H1 (cell line): ENCODE measurements around the gene SLC25A30. TPM values are rescaled to one million over a fixed set of nuclear protein-coding genes. Genes with fewer than 3 reads are reported as not detected.

Experiments
- CTCF ChIA-PET: fragments of 300-600 bp; sonication (Branson Sonifier 250); formaldehyde crosslinking; loops from one replicate; lab custom pipeline; 2021; ENCODE audit not compliant: partially characterized antibody; lab: Charles Lee
- POLR2A ChIA-PET: fragments of 300-600 bp; sonication (Branson Sonifier 250); formaldehyde crosslinking; loops from one replicate; lab custom pipeline; 2021; ENCODE audit warnings: inconsistent platforms; ENCODE audit not compliant: partially characterized antibody; lab: Charles Lee
- DNase-seq, 2 experiments: peaks; one replicate each; pipeline versions ENCODE4 v3.0.0 to v3.0.0-alpha.2; 2010 to 2022; ENCODE audit warnings: low spot score in 2 of 2, low read depth in 1 of 2, mixed read lengths in 1 of 2
- FAIRE-seq: peaks from 2 replicates; lab custom pipeline; 2011; peaks lifted over from hg19 to GRCh38; lab: Jason Lieb, UNC
- H2AFZ ChIP-seq: 2 replicates; pipeline ENCODE4 v1.8.1; 2012; ENCODE audit warnings: low read length, inconsistent platforms
- H2AK5ac ChIP-seq: 2 replicates; pipeline ENCODE4 v1.6.1; 2013; ENCODE audit warnings: low read depth, low read length
- H2BK120ac ChIP-seq: replicated peaks from 2 replicates; pipeline ENCODE3; 2013; ENCODE audit warnings: low read depth, low read length, inconsistent platforms
- H2BK12ac ChIP-seq: 2 replicates; pipeline ENCODE4 v1.6.1; 2013; ENCODE audit warnings: low read depth, low read length
- H2BK15ac ChIP-seq: 2 replicates; pipeline ENCODE4 v1.6.1; 2013; ENCODE audit warnings: low read length
- H2BK20ac ChIP-seq: 2 replicates; pipeline ENCODE4 v1.6.1; 2013; ENCODE audit warnings: low read length
- H2BK5ac ChIP-seq: 2 replicates; pipeline ENCODE4 v1.6.1; 2013; ENCODE audit warnings: low read depth, low read length
- H3K14ac ChIP-seq: 2 replicates; pipeline ENCODE4 v1.6.1; 2013; ENCODE audit warnings: inconsistent platforms; ENCODE audit not compliant: insufficient read length
- H3K18ac ChIP-seq: 2 replicates; pipeline ENCODE4 v1.6.1; 2013; ENCODE audit warnings: low read length; ENCODE audit errors: extremely low read depth
- H3K23ac ChIP-seq: 2 replicates; pipeline ENCODE4 v1.6.1; 2013; ENCODE audit warnings: inconsistent platforms; ENCODE audit not compliant: insufficient read length
- H3K23me2 ChIP-seq: 2 replicates; pipeline ENCODE4 v1.6.1; 2013; ENCODE audit warnings: low read depth, low read length
- H3K27ac ChIP-seq: 2 replicates; pipeline ENCODE4 v1.6.1; 2011; ENCODE audit warnings: low read depth, low read length, inconsistent platforms
- H3K27me3 ChIP-seq, 4 experiments: replicated peaks in 1 of 4; 1 replicate in 1 of 4; 2 replicates in 3 of 4; pipeline versions ENCODE4 v1.6.1 to v1.8.1; 2011 to 2013; ENCODE audit warnings: low read length in 3 of 4, mild to moderate bottlenecking in 3 of 4, inconsistent platforms in 2 of 4, mixed read lengths in 2 of 4, moderate library complexity in 1 of 4; ENCODE audit not compliant: control insufficient read depth in 3 of 4, insufficient read depth in 3 of 4; ENCODE audit errors: extremely low read depth in 1 of 4
- H3K36me3 ChIP-seq, 4 experiments: 2 replicates each; pipeline versions ENCODE4 v1.6.1 to v1.8.1; 2011 to 2013; ENCODE audit warnings: mild to moderate bottlenecking in 4 of 4, low read length in 3 of 4, moderate library complexity in 2 of 4, control low read depth in 1 of 4, inconsistent platforms in 1 of 4; ENCODE audit not compliant: insufficient read depth in 4 of 4, control insufficient read depth in 2 of 4
- H3K4ac ChIP-seq: replicated peaks from 2 replicates; pipeline ENCODE3; 2013; ENCODE audit warnings: low read length, low read depth, mixed read lengths, inconsistent platforms; ENCODE audit not compliant: insufficient read length
- H3K4me1 ChIP-seq, 4 experiments: replicated peaks in 1 of 4; 1 replicate in 1 of 4; 2 replicates in 3 of 4; pipeline versions ENCODE4 v1.6.1 to v1.8.1; 2011 to 2013; ENCODE audit warnings: low read length in 3 of 4, inconsistent platforms in 2 of 4, mixed read lengths in 1 of 4; ENCODE audit not compliant: insufficient read depth in 4 of 4, control insufficient read depth in 3 of 4
- H3K4me2 ChIP-seq, 2 experiments: 2 replicates each; pipeline versions ENCODE4 v1.6.1 to v1.8.1; 2011 to 2013; ENCODE audit warnings: low read depth in 2 of 2, low read length in 2 of 2, control low read depth in 1 of 2, inconsistent platforms in 1 of 2, mild to moderate bottlenecking in 1 of 2; ENCODE audit not compliant: insufficient read depth in 1 of 2
- H3K4me3 ChIP-seq, 4 experiments: fragments of 200-600, 300-600 bp in 1 of 4; sonication (generic), shearing (Covaris generic), sonication (Bioruptor Twin) in 1 of 4; 2 replicates each; pipeline versions ENCODE4 v1.5.1 to v1.8.1; 2011 to 2016; ENCODE audit warnings: low read length in 4 of 4, low read depth in 3 of 4, control low read depth in 2 of 4, inconsistent platforms in 2 of 4, mild to moderate bottlenecking in 2 of 4, mixed read lengths in 1 of 4, moderate library complexity in 1 of 4; ENCODE audit not compliant: insufficient read depth in 2 of 4; ENCODE audit errors: extremely low read depth in 1 of 4
- H3K56ac ChIP-seq: replicated peaks from 2 replicates; pipeline ENCODE3; 2013; ENCODE audit warnings: low read depth, mild to moderate bottlenecking, mixed read lengths, low read length, inconsistent platforms; ENCODE audit not compliant: insufficient read length
- H3K79me1 ChIP-seq: 2 replicates; pipeline ENCODE4 v1.6.1; 2013; ENCODE audit warnings: low read depth, low read length, control low read depth
- H3K79me2 ChIP-seq, 2 experiments: 2 replicates each; pipeline versions ENCODE4 v1.6.1 to v1.8.1; 2012 to 2013; ENCODE audit warnings: low read length in 2 of 2, mild to moderate bottlenecking in 2 of 2, inconsistent platforms in 1 of 2; ENCODE audit not compliant: insufficient read depth in 2 of 2, control insufficient read depth in 1 of 2
- H3K9ac ChIP-seq, 4 experiments: replicated peaks in 1 of 4; 1 replicate in 1 of 4; 2 replicates in 3 of 4; pipeline versions ENCODE4 v1.6.1 to v1.8.1; 2011 to 2013; ENCODE audit warnings: low read depth in 3 of 4, low read length in 3 of 4, control low read depth in 2 of 4, mild to moderate bottlenecking in 2 of 4, moderate library complexity in 2 of 4, inconsistent platforms in 1 of 4; ENCODE audit errors: extremely low read depth in 1 of 4
- H3K9me3 ChIP-seq, 2 experiments: 2 replicates each; pipeline versions ENCODE4 v1.6.1 to v1.8.1; 2012 to 2013; ENCODE audit warnings: mild to moderate bottlenecking in 2 of 2, moderate library complexity in 2 of 2, control low read depth in 1 of 2, inconsistent platforms in 1 of 2, low read depth in 1 of 2, low read length in 1 of 2, mixed read lengths in 1 of 2; ENCODE audit not compliant: insufficient read depth in 2 of 2
- H4K20me1 ChIP-seq, 2 experiments: replicated peaks in 1 of 2; 2 replicates each; pipeline versions ENCODE3 to v1.8.1; 2011 to 2013; ENCODE audit warnings: inconsistent platforms in 2 of 2, low read length in 2 of 2, mild to moderate bottlenecking in 1 of 2; ENCODE audit not compliant: insufficient read depth in 2 of 2, control insufficient read depth in 1 of 2
- H4K5ac ChIP-seq: 2 replicates; pipeline ENCODE4 v1.6.1; 2013; ENCODE audit warnings: low read length, low read depth, mixed read lengths, inconsistent platforms; ENCODE audit not compliant: insufficient read length
- H4K8ac ChIP-seq: 2 replicates; pipeline ENCODE4 v1.8.0; 2013; ENCODE audit warnings: mild to moderate bottlenecking, moderate library complexity, low read length, inconsistent platforms; ENCODE audit not compliant: insufficient read depth; ENCODE audit errors: extremely low read depth
- H4K91ac ChIP-seq: replicated peaks from 2 replicates; pipeline ENCODE3; 2013; ENCODE audit warnings: low read length, mixed read lengths, inconsistent platforms; ENCODE audit not compliant: insufficient read length
- CBX8 ChIP-seq: fragments of 300-800, 300-1000 bp; sonication (generic); IDR thresholded peaks from 2 replicates; pipeline ENCODE4 v1.7.1; 2016; ENCODE audit warnings: low read depth, low read length, borderline replicate concordance
- CHD1 ChIP-seq: IDR thresholded peaks from 2 replicates; pipeline ENCODE4 v1.6.1; 2012; ENCODE audit warnings: low read depth, low read length, improper control_type of control experiment
- CHD2 ChIP-seq: IDR thresholded peaks from 2 replicates; pipeline ENCODE4 v1.6.1; 2012; ENCODE audit warnings: low read length, improper control_type of control experiment
- CREB1 ChIP-seq: IDR thresholded peaks from 2 replicates; pipeline ENCODE4 v1.6.1; 2012; ENCODE audit warnings: inconsistent platforms
- JUND ChIP-seq: IDR thresholded peaks from 2 replicates; pipeline ENCODE4 v1.6.1; 2011; ENCODE audit warnings: mild to moderate bottlenecking, improper control_type of control experiment, low read length
- KDM5A ChIP-seq: fragments of 200-600 bp; IDR thresholded peaks from 2 replicates; pipeline ENCODE4 v1.7.1; 2012; ENCODE audit warnings: mild to moderate bottlenecking, low read length, inconsistent platforms, mixed read lengths
- NANOG ChIP-seq: IDR thresholded peaks from 2 replicates; pipeline ENCODE4 v1.6.1; 2011; ENCODE audit warnings: low read length, low read depth, mild to moderate bottlenecking, inconsistent platforms; ENCODE audit not compliant: insufficient read depth, poor library complexity, severe bottlenecking
- RXRA ChIP-seq: IDR thresholded peaks from 2 replicates; pipeline ENCODE4 v1.6.1; 2011; ENCODE audit warnings: low read depth, mild to moderate bottlenecking, low read length, moderate library complexity; ENCODE audit not compliant: insufficient read depth
- SIX5 ChIP-seq: IDR thresholded peaks from 2 replicates; pipeline ENCODE4 v1.6.1; 2011; ENCODE audit warnings: mild to moderate bottlenecking, low read depth, low read length
- TAF7 ChIP-seq: optimal IDR thresholded peaks from 2 replicates; pipeline ENCODE3; 2011; ENCODE audit warnings: low read depth, mild to moderate bottlenecking, inconsistent platforms, low read length, moderate library complexity, borderline replicate concordance
- WGBS, 2 experiments: shearing (Covaris generic) in 1 of 2; methylation state at CpG; one replicate each; pipeline versions ENCODE4 v1.1.6 to v1.1.7; 2013 to 2015; ENCODE audit warnings: low lambda C conversion rate in 2 of 2, mixed read lengths in 2 of 2, inconsistent platforms in 1 of 2, low coverage in 1 of 2, missing lambda C conversion rate in 1 of 2; ENCODE audit not compliant: insufficient replicate concordance in 2 of 2, insufficient coverage in 1 of 2, insufficient read length in 1 of 2; ENCODE audit errors: extremely low coverage in 1 of 2, missing lambda C conversion rate in 1 of 2; 5-methylcytosine and 5-hydroxymethylcytosine counted together
- polyA plus RNA-seq, 7 experiments: library from polyadenylated mRNA; depleted of rRNA in 3 of 7; stranded (reverse) in 5 of 7; unstranded in 2 of 7; fragments of >200 nt in 5 of 7; fragments of 200-250 nt in 2 of 7; gene quantifications; 1 replicate in 5 of 7; 2 replicates in 1 of 7; 4 replicates in 1 of 7; pipeline versions ENCODE4 v1.2.1 to v1.2.3, GENCODE V29; 2011 to 2013; ENCODE audit warnings: missing spikeins in 2 of 7, mixed read lengths in 2 of 7
- total RNA-seq: library from RNA; stranded (reverse); fragmentation: NEBNext Ultra II Directional; extraction: Animal tissue kit (Norgen Biotek cat#: 25700); gene quantifications from 2 replicates; pipeline ENCODE4 v1.2.1, GENCODE V29; 2021

SLC25A30 gene
- total and polyA plus RNA-seq, 2 of the 8 experiments (the other 6 are each of a cell fraction or from before 2014, with no cell fraction given) = 2.1 to 8.7 TPM

GRCh38 chr13:45391926-45392325, 26.2 kb downstream of the SLC25A30 start:
- no peak overlapping the region for H2BK15ac ChIP-seq
- H3K4me1 ChIP-seq = no peaks in the 10 kb centered on the region
- H3K23me2 ChIP-seq = no peaks in the 10 kb centered on the region
- no peaks in the 10 kb centered on the region for H3K79me1 ChIP-seq
- no peak overlapping the region for H3K4ac ChIP-seq
- H3K4me2 ChIP-seq = no peak overlapping the region
- no peak overlapping the region for H4K8ac ChIP-seq
- no peak overlapping the region for H3K9ac ChIP-seq
- H3K27me3 ChIP-seq = no peaks in the 10 kb centered on the region
- no peak overlapping the region for H3K23ac ChIP-seq
- H2AFZ ChIP-seq = no peak overlapping the region
- no peak overlapping the region for H4K5ac ChIP-seq
- no peaks in the 10 kb centered on the region for H3K79me2 ChIP-seq
- DNase-seq = no peak
- WGBS, 2 experiments = 84% methylated on average over 6 of the region's 6 CpGs; no CpG with 5 or more reads in 1 of the 2 experiments
- H3K4me3 ChIP-seq = no peak overlapping the region
- TF ChIP-seq SIX5 (no peak), RXRA (no peak), CHD2 (no peak), CREB1 (no peak), CBX8 (no peak), TAF7 (no peak), JUND (no peak), KDM5A (no peak), CHD1 (no peak), NANOG (no peak)
- H3K18ac ChIP-seq = no peak overlapping the region
- CTCF ChIA-PET = interaction anchor here (1.0 to 7.7 kb wide), 4 partner anchors 9 to 74 kb away, joined by 4 to 164 read pairs (median 4); no protein-coding TSS in a partner anchor
- H3K27ac ChIP-seq = no peak overlapping the region
- H3K56ac ChIP-seq = no peak overlapping the region
- FAIRE-seq = no peak
- no peak overlapping the region for H2BK12ac ChIP-seq
- no peak overlapping the region for H2BK120ac ChIP-seq
- H2AK5ac ChIP-seq = no peak overlapping the region
- no peak overlapping the region for H3K14ac ChIP-seq
- no peak overlapping the region for H2BK5ac ChIP-seq
- H2BK20ac ChIP-seq = no peak overlapping the region
- POLR2A ChIA-PET = interaction anchor here (0.7 to 2.4 kb wide), 2 partner anchors 50 to 52 kb away, joined by 3 to 11 read pairs; no protein-coding TSS in a partner anchor
- H3K36me3 ChIP-seq = peaks cover 0 to 5% (median 2%) of the 10 kb centered on the region in 4 experiments; a peak in 2 of 8 replicates
- no peaks in the 10 kb centered on the region for H3K9me3 ChIP-seq
- H4K91ac ChIP-seq = no peak overlapping the region
- H4K20me1 ChIP-seq = no peaks in the 10 kb centered on the region
